Measurements from ENCODE around the gene TTL.
"Not testable (repeated sequence)": the region's sequence is repeated elsewhere in the genome, so short reads cannot be mapped to it uniquely, and the experiment has no call there.

TTL gene

DNA sequence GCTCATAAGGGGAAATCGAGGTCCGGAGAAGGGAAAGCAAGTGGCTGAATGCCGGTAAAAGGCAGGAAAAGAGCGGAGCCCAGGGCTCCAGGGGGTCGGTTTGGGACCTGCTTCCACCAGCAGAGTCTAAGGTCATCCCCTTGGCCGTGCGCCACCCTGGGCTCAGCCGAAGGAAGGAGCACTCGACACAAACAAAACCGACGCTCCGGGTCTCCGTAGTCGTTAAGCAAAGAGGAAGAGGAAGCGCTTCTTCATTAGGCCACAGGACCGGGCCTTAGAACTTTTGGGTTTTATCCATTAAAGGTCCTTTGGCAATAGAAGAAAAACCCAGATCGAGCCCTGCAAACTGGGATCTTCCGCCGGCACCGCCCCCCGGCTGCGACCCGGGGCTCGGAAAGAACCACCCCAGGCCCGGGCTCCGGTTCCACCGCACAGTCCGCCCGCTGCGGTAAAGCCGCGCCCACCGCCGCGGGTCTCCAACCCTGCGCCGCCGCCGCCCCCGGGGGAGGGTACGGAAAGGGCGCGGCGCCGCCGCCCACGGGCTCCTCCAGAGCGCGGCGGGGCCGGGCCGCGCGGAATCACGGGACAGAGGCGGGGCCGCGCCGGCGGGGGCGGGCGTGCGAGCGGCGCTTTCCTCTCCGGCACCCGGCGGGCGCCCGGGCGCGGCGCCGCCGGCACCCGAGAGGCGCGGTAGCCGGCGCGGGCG is at the start of gene TTL:
Gene TTL, plus strand, starts transcription at position 629 of the 706 bp plus-strand sequence. CDS start 189 bp downstream, outside the sequence.
- DNase-seq: peak; percentile 87

DNA sequence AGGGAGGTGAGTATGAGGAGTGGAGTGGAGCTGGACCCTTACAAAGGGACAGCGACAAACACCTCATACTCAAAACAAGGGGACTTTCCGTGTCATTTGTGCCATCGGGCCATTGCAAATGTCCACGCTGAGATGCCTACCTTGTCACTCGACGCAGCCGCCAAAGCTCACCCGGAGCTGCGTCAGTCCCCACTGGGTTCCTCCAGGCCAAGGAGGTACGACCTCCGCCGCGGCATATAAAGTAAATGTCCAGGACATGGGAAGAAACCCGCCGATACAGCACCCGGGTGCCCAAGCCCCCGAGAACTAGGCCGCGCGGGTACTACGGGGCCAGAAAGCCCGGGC is 49.6 kb upstream of the TTL start:
- peak; percentile 56 for DNase-seq

DNA sequence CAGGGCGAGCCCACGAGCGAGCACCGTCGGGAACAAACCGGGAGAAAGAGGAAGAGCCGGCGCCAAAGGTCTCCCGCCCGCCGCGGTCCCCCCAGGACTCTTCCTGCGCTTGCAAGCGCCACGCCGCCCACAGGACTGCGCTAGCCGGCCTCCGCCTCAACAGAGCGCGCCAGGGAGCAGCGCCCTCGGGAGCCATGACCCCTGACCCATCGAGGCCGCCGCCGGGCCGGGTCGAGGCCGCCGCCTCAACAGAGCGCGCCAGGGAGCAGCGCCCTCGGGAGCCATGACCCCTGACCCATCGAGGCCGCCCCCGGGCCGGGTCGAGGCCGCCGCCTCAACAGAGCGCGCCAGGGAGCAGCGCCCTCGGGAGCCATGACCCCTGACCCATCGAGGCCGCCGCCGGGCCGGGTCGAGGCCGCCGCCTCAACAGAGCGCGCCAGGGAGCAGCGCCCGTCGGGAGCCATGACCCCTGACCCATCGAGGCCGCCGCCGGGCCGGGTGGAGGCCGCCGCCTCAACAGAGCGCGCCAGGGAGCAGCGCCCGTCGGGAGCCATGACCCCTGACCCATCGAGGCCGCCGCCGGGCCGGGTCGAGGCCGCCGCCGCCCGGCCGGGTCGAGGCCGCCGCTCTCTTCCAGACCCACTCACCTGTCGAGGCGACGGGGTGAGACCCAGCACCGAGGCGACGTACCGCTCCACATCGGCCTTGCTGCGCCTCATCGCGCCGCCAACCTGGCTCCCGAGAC is 49.0 kb upstream of the TTL start:
- DNase-seq: peak; percentile 70

DNA sequence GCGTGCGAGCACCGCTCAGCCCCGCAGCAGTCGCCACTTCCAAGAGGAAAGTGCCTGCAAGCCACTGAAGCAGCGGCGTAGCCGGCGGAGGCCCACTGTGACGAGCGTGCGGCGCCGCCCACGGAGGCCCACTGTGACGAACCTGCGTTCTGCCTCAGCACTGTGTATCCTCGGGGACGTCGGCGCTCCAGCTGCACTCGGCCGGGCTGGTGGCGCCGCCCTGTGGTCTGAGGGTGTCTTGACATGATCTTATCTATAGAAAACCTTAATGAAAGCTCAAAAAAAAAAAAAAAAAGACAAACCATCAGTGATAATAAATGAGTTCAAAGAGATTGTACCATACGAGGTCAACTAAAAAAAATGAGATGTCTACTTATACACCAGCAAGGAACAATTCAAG is 48.5 kb upstream of the TTL start, which contains the start of gene RGPD8:
Gene RGPD8, minus strand, starts transcription at position 166 of the 400 bp plus-strand sequence. CDS start 192 bp downstream, outside the sequence.
- DNase-seq: peak; percentile 86

DNA sequence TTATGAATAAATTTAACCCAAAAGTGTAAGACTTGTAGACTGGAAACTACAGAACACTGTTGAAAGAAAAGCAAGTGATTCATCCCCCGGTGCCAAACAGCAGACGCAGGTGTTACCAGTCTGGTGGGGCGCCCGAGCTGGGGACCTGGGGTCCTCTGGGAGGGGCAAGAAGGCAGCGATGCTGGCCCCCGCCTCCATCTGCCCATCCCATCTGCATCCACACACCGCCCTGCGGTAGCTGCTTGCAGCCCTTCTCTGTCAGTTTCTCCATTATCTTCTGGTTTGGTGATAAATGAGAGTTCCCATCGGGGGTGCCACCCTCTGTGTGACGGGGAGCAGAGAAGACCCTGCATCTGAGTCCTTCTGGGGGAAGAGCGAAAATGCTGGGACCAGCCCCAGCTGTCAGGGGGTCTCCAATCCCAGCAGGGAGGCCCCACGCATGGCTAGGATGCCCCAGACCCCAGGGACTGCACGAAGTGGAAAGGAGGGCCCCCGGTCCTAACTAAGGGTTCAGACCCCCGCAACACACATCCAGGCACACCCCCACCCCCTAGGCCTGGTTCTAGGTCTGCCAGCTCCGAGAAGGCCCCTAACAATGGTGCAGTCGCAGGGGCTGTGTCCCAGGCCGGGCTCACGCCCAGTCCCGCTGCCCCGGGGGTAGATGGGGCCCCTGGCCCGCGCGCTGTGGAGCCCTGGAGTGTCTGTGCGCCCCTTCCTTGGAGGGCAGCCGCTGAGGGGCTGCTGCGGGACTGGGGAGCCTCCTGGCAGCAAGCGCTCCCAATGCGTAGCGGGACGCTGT is 47.8 kb upstream of the TTL start:
- DNase-seq: no peak

DNA sequence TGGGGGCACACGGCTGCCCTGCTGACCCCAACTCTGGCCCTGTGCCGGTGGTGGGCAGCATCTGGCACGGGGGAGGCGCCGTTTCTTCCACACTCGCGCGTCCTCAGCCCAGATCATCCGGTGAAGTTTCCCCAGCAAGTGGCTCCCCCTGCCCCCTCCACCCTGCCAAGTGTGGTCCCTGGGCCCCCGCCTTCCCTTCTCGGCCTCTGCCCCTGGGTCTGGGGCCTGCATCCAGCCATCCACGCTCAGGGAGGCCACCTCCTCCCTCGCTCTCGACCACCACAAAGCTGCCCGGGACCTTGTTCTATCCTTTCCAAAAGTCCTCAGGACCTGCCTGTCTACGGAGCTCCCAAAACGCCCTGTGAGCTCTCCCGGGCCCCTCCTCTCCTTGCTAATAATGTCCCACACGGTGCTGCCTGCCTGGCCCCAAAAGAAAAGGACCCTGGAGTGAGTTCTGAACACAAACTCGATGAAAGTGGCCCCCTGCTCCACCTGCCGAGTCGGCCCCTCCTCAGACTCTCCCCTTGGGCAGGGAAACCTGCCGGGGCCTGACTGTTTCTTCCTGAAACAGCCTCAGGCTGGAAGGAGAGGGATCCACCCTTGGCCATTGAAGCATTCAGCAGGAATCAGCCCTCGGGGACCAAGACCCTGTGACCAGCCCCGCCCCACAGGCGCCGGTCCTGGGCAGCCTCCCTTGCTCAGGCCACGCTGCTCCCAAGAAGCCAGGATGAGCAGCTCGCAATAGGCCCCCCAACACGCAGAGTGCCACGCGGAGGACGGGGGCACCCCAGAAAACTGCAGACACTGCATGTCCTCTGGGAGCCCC is 46.9 kb upstream of the TTL start:
- DNase-seq: not testable (repeated sequence)

DNA sequence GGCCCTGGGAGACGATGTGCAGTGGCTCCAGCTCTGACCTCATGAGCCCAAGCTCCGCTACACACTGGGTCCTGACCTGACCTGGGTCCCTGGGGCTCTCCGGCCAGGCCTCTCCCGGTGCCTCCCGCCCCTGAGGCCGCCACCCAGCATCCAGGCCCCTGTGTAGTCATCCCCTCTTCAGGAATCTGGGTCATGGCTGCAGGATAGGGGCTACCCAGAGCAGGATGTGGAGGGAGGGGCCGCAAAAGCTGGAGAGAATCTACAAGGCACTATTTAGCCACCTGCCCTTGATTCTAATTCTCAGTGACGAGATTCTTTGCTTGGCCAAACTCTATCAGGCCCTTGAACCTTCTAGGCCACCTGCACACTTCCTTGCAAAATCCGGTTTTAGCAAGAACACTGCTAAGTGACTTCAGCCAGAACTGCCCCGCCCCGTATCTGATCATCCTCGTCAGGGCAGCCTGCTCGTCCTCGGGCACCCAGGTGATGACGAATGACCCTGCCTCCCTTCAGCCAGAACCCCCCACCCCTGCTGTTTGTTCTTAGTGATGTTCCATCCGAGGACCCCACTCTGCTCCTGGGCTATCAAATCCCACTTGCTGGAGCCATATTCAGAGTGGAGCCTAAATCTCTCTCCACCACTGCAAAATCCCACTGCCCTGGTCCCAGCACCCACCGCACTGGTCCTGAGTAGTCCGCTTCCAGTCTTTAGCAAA is 46.1 kb upstream of the TTL start:
- DNase-seq: not testable (repeated sequence)

DNA sequence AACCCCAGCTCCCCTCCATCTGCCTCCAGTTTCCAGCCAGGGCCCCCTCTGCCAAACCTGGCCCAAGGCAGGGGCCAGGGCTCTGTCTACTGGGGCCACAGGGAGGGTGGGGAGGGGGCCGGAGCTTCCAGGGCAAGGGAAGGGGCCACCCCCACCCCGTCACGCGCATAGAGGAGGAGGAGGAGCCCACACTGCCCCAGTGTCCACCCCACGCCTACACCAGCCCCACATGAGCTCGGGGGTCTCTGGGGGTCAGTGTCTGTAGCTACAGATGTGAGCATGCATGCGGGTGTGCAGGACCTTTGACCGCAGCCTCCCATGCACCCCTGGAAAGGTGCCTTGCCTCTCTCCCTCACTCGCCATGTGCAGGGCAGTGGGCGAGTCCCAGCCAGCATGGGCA is 45.0 kb upstream of the TTL start:
- DNase-seq: not testable (repeated sequence)

DNA sequence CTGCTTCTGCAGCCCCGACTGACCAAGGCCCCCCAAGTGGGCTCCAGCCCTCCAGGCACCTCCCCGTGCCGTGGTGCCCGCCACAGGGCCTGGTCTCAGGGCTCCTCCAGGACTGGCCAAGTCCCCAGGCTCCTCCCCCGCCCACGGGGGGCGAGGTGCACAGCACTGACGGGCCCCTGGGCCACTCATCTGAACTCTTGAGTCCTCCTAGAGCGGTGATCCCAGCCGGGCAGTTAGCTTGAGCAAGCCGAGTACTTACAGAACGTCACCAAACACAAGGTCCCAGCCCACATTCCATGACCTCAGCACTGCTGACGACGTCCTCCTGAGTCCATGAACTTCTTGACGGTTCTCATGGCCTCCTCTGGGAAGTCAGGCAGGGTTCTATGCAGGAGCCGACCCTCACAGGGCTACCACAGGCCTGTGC is 44.5 kb upstream of the TTL start:
- not testable (repeated sequence) for DNase-seq

DNA sequence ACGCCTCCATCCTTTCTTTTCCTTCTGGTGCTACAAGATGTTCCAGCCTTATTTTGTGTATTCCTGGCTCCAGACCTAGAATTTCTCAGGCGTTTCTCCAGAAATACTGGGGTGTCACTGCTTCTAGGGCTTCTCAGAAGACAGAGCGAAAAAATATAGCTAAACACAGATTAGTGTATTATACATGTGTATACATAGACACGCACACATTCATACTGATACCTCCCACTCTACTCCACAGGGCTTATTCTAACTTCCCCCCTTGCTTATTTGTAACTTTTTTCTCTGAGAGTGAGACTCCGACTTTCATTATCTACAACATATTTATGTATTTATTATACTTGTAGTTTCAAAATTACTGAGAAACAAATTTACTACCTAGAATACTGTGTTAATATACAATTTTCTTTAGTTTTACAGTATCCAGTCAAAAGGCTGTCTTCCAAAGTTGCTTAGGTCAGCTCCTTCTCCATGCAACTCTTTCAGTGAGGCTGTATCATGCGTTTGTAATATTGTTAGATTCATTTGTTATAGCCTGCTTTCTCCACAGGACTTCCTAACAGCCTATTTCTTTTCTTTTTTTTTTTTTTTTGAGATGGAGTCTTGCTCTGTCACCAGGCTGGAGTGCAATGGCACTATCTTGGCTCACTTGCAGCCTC is 43.2 kb upstream of the TTL start:
- not testable (repeated sequence) for DNase-seq

DNA sequence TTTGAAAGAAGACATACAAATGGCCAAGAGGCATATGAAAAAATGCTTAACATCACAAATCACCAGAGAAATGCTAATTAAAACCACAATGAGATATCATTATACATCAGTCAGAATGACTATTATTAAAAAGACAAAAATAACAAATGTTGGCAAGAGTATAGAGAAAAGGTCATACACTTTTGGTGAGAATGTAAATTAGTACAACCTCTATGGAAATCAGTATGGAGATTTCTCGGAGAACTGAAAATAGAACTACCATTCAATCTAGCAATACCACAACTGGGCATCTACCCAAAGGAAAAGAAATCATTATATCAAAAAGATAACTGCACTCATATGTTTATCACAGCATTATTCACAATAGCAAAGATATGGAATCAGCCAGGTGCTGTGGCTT is 37.7 kb upstream of the TTL start:
- DNase-seq: not testable (repeated sequence)

DNA sequence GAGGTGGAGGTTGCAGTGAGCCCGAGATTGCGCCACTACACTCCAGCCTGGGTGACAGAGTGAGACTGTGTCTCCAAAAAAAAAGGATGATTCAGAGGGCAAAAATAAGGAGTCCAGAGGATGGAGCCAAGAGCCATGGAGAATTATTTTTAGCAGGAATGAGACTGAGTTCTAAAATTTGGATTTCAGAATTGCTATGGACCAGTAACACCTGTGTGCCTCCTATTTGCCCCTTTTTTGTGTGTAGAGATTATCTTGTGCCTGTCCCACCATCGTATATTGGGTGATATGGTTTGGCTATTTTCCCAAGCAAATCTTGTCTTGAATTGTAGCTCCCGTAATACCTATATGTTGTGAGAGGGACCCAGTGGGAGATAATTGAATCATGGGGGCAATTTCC is 32.1 kb upstream of the TTL start:
- DNase-seq: no peak

DNA sequence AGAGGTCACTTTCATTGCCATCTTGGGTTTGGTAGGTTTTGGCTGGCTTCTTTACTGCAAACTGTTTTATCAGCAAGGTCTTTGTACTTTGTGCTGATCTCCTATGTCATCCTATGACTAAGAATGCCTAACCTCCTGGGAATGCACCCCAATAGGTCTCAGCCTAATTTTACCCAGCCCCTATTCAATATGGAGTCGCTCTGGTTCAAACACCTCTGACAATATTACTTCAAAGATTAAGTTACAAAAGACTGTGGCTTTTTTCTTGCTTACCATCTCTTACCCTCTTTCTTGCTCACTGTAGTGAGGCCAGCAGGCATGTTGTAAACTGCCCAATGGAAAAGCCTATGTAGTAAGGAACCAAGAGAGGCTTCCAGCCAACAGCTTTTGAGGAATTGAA is 30.6 kb upstream of the TTL start:
- no peak for DNase-seq

DNA sequence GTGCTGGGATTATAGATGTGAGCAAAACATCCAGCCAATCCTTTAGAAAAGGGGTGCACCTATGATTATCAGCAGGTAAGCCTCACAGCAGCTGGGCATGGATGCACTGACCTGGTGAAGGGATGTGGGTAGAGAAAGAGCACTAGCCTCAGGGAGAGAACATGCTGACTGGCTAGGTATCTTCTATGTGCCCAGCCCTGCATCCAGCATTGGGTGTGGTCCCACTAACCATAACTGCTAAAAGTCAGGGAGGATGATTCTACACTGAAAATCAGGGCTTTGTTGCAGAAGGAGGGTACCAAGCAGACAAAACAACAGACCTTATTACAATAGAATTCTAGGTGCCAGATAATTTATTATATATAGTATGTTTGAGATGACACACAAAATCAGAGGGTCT is 27.4 kb upstream of the TTL start:
- no peak for DNase-seq

DNA sequence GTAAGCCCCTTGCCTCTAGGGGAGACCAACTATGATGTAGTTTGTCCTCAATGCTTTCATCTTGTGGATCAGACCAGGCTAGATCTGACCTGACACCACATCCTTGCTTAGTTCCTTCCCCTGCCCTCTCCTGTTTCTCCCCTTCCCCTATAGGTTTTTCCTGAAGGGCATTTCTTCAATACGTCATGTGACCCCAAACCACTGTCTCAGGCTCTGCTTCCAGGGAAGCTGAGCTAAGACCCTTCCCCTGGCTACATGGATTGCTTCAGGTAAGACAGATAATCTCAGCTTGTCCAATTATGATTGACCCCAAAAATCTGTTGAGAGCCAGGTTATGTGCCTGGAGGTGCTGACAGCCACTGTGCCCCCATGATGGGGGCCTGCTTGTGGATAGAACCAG is 22.6 kb upstream of the TTL start:
- DNase-seq: no peak

DNA sequence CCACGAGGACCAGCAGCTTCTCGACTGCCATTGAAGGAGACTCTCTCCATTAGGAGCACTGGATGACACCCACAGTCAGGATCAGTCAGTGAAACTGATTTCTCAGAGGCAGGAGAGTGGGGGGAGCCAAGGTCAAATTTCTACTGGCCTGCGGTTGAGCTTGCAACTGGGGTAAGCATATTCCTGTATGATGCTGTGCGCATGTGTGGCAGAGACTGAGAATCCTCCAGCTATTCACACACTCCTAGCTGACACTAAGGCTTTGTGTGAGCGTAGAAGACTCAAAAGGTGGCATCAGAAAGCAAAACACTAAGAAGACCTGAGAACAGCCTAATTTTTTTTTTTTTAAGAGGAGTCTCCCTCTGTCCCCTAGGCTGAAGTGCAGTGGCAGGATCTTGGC is 19.8 kb upstream of the TTL start:
- no peak for DNase-seq

DNA sequence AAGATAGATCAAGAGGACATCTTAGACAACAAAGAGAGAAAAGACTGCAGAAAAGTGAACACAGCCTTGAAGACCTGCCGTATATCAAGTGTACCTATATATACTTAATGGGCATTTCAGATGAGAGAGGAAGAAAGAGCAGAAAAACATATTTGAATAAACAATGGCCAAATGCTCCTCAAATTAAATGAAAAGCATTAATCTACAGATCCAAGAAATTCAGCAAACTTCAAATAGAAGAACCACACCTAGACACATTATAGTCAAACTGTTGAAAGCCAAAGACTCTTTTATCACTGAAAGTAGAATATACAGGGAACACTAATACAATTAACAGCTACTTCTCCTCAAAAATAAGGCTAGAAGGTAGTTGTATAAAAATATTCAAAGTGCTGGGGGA is 18.7 kb upstream of the TTL start:
- no peak for DNase-seq

DNA sequence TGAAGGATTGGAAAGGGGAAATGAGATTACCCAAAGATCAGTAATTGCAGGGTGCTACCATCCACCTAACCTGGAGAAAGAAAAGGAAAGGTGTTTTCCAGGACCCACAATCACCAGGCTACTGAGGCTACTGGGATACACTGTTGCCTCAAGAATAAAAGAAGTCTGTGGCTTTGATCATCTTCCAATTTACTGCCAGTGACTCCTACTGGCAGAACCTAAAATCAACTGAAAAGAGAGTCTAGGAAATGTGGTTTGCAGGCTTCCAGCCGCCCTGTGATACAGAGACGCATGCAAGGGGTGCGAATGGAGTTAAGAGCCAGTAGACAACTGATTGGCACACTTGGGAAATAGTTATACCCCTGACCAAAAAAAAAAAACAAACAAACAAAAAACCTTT is 16.6 kb upstream of the TTL start:
- no peak for DNase-seq

DNA sequence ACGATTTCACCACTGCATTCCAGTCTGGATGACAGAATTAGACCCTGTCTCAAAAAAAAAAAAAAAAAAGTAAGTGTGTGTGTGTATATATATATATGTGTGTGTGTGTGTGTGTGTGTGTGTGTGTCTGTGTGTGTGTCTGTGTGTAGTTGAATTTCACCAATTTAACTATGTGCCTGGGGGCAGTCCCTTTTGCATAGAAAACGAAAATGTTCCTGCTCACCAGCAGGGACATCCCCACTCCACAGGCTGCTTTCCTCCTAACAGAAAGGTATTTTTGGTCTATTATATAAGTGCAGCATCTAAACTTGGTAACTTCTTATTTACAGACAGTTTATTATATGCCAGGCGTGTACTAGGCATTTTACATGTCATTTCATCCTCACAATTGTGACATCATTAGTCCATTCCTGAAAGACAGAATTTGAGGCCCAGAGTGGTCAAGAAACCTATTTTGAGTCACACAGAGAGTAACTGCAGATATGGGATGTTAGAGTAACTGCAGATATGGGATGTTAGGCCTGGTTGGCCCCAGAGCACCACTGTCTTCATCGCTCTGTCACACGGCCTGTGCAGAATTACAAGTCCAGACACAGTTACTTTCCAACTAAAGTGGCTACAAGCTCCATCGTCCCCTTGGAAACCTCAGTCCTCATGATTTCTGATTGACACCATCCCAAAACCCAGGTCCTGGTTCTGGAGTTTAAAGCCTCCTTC is 9.3 kb upstream of the TTL start:
- no peak for DNase-seq

DNA sequence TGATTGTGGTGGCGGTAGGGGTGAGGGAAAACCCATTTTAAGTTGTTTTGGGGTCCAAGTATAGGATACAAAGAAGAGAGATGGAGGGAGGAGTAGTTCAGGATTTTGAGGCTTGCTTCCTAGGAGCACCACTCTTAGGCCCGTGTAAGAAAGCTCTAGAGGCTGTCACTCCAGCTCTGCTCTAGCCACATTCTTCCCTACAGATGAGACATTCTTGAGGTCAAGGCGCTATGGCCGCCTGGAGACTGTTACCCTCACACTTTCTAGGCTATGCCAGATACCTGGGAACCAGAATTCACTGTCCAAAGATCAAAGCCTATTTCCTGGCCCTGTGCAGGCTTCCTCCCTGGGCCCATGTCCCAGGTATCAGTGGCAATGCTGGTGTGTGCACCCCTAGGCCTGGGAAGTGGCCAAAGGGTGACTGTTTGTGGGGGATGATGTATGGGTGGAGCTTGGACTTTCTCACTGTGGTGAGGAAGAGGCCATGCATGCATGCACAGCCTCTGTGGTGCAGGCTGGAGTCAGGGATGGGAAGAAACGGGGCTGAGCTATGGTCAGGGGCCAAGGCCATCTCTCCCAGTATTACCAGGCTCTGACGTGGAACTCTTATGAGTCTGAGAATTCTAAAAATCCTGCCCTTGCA is 7.0 kb upstream of the TTL start:
- DNase-seq: no peak
